ENCODE results near the gene ITPR2.
"Not testable (repeated sequence)": the region's sequence is repeated elsewhere in the genome, so short reads cannot be mapped to it uniquely, and the experiment has no call there.

The ITPR2 gene

GRCh38 chr12:26744697-26745440 lies 88.1 kb downstream of the ITPR2 start:
- H3K27me3 Mint-ChIP-seq, result no peaks in the 10 kb centered on the region
- no peak overlapping the region for H3K27ac Mint-ChIP-seq
- peaks cover 61% of the 10 kb centered on the region for H3K4me1 Mint-ChIP-seq
- ATAC-seq (no peak), DNase-seq (no peak)
- peaks cover 6 to 7% of the 10 kb centered on the region in 2 donors for H3K9me3 Mint-ChIP-seq
- H3K4me3 Mint-ChIP-seq, result no peak overlapping the region

GRCh38 chr12:26744042-26744626 lies 88.9 kb downstream of the ITPR2 start:
- H3K27me3 Mint-ChIP-seq, result no peaks in the 10 kb centered on the region

GRCh38 chr12:26741584-26742227 lies 91.3 kb downstream of the ITPR2 start:
- no peak for ATAC-seq
- Mint-ChIP-seq H3K4me1 (peaks cover 52% of the 10 kb centered on the region), H3K4me3 (no peak overlapping the region), H3K9me3 (peaks cover 19 to 21% of the 10 kb centered on the region in 2 donors), H3K27ac (peak overlapping the region in 1 of 2 donors; percentile 15), H3K27me3 (no peaks in the 10 kb centered on the region)
- DNase-seq, result no peak

More at GRCh38 chr12:26744042-26744626, 88.9 kb downstream of the ITPR2 start:
- ATAC-seq (no peak), DNase-seq (no peak)
- no peak overlapping the region for H3K4me3 Mint-ChIP-seq
- peaks cover 56% of the 10 kb centered on the region for H3K4me1 Mint-ChIP-seq
- H3K27ac Mint-ChIP-seq, result no peak overlapping the region
- H3K9me3 Mint-ChIP-seq, result peaks cover 10 to 12% of the 10 kb centered on the region in 2 donors

- no peaks in the 10 kb centered on the region for H3K27me3 Mint-ChIP-seq
- H3K27ac Mint-ChIP-seq, result no peak overlapping the region
- no peak for ATAC-seq
- H3K4me1 Mint-ChIP-seq, result peaks cover 50% of the 10 kb centered on the region
- H3K9me3 Mint-ChIP-seq, result peaks cover 19 to 21% of the 10 kb centered on the region in 2 donors
- no peak for DNase-seq
- H3K4me3 Mint-ChIP-seq, result no peak overlapping the region
Measured at GRCh38 chr12:26740991-26741390, 92.0 kb downstream of the ITPR2 start.

- DNase-seq (no peak), ATAC-seq (no peak)
- Mint-ChIP-seq H3K9me3 (peaks cover 19 to 21% of the 10 kb centered on the region in 2 donors), H3K27me3 (no peaks in the 10 kb centered on the region), H3K27ac (no peak overlapping the region), H3K4me3 (no peak overlapping the region), H3K4me1 (peaks cover 54% of the 10 kb centered on the region)
Measured at GRCh38 chr12:26740348-26740747, 92.6 kb downstream of the ITPR2 start.

- peaks cover 19 to 21% of the 10 kb centered on the region in 2 donors for H3K9me3 Mint-ChIP-seq
- H3K27me3 Mint-ChIP-seq, result no peaks in the 10 kb centered on the region
- ATAC-seq, result no peak
- peaks cover 63% of the 10 kb centered on the region for H3K4me1 Mint-ChIP-seq
- no peak for DNase-seq
- no peak overlapping the region for H3K27ac Mint-ChIP-seq
- no peak overlapping the region for H3K4me3 Mint-ChIP-seq
Measured at GRCh38 chr12:26737487-26738030, 95.4 kb downstream of the ITPR2 start.

- no peak overlapping the region for H3K4me3 Mint-ChIP-seq
- DNase-seq, result no peak
Measured at GRCh38 chr12:26736563-26737486, 96.2 kb downstream of the ITPR2 start.

GRCh38 chr12:26735249-26735639 lies 97.8 kb downstream of the ITPR2 start:
- H3K4me1 Mint-ChIP-seq, result peaks cover 67% of the 10 kb centered on the region
- DNase-seq (no peak), ATAC-seq (no peak)
- H3K27ac Mint-ChIP-seq, result no peak overlapping the region
- peaks cover 17 to 18% of the 10 kb centered on the region in 2 donors for H3K9me3 Mint-ChIP-seq
- H3K27me3 Mint-ChIP-seq, result no peaks in the 10 kb centered on the region
- H3K4me3 Mint-ChIP-seq, result no peak overlapping the region

More at GRCh38 chr12:26736563-26737486, 96.2 kb downstream of the ITPR2 start:
- Mint-ChIP-seq H3K4me1 (peaks cover 64% of the 10 kb centered on the region), H3K27ac (no peak overlapping the region), H3K27me3 (no peaks in the 10 kb centered on the region), H3K9me3 (peaks cover 19 to 21% of the 10 kb centered on the region in 2 donors)
- ATAC-seq, result no peak

GRCh38 chr12:26734510-26735248 lies 98.3 kb downstream of the ITPR2 start:
- Mint-ChIP-seq H3K4me3 (no peak overlapping the region), H3K27me3 (no peaks in the 10 kb centered on the region), H3K27ac (no peak overlapping the region), H3K9me3 (peaks cover 13 to 14% of the 10 kb centered on the region in 2 donors), H3K4me1 (peaks cover 72% of the 10 kb centered on the region)
- ATAC-seq (no peak), DNase-seq (no peak)

- Mint-ChIP-seq H3K4me1 (peaks cover 82% of the 10 kb centered on the region), H3K27ac (no peak overlapping the region), H3K27me3 (no peaks in the 10 kb centered on the region), H3K9me3 (peaks cover 0 to 4% of the 10 kb centered on the region in 2 donors), H3K4me3 (peak overlapping the region in 1 of 2 donors; percentile 42)
- DNase-seq (no peak), ATAC-seq (peak; percentile 60)
Measured at GRCh38 chr12:26732005-26732908, 100.7 kb downstream of the ITPR2 start.

GRCh38 chr12:26730481-26731350 lies 102.3 kb downstream of the ITPR2 start:
- DNase-seq, result no peak
- H3K4me1 Mint-ChIP-seq, result peaks cover 77% of the 10 kb centered on the region
- no peak overlapping the region for H3K4me3 Mint-ChIP-seq

GRCh38 chr12:26729137-26729671 lies 103.8 kb downstream of the ITPR2 start:
- H3K4me1 Mint-ChIP-seq, result peaks cover 75% of the 10 kb centered on the region
- DNase-seq, H3K27ac Mint-ChIP-seq, H3K27me3 Mint-ChIP-seq, H3K9me3 Mint-ChIP-seq: not testable (repeated sequence)
- H3K4me3 Mint-ChIP-seq, result peak overlapping the region in 1 of 2 donors; percentile 63
- ATAC-seq, result peak; percentile 62

More at GRCh38 chr12:26730481-26731350, 102.3 kb downstream of the ITPR2 start:
- H3K27ac Mint-ChIP-seq, result peak overlapping the region in 1 of 2 donors; percentile 4
- H3K9me3 Mint-ChIP-seq, result peaks cover 0 to 4% of the 10 kb centered on the region in 2 donors
- no peak for ATAC-seq
- H3K27me3 Mint-ChIP-seq, result no peaks in the 10 kb centered on the region

Data from stimulated activated naive CD8-positive, alpha-beta T cell treated with anti-CD3 and anti-CD28 coated beads, Interleukin-15, amount 100 ng/mL, for 72 hours (primary cell).